Esophagus muscularis mucosa (tissue), 3 donors: ENCODE measurements around the gene USP35.

Experiments used
- CTCF ChIP-seq, 3 experiments: fragments of 200-600 bp in 2 of 3; fragments of 450-650 bp in 1 of 3; sonication (generic) in 2 of 3; IDR thresholded peaks; one replicate each; pipeline ENCODE4 v1.5.1; 2017 to 2019; ENCODE audit warnings: antibody characterized with exemption in 3 of 3, mild to moderate bottlenecking in 2 of 3, moderate library complexity in 1 of 3
- POLR2A ChIP-seq: fragments of 450-650 bp; IDR thresholded peaks from one replicate; pipeline ENCODE4 v1.6.1; 2017; ENCODE audit warnings: antibody characterized with exemption, moderate library complexity, mild to moderate bottlenecking, low read depth

DNA sequence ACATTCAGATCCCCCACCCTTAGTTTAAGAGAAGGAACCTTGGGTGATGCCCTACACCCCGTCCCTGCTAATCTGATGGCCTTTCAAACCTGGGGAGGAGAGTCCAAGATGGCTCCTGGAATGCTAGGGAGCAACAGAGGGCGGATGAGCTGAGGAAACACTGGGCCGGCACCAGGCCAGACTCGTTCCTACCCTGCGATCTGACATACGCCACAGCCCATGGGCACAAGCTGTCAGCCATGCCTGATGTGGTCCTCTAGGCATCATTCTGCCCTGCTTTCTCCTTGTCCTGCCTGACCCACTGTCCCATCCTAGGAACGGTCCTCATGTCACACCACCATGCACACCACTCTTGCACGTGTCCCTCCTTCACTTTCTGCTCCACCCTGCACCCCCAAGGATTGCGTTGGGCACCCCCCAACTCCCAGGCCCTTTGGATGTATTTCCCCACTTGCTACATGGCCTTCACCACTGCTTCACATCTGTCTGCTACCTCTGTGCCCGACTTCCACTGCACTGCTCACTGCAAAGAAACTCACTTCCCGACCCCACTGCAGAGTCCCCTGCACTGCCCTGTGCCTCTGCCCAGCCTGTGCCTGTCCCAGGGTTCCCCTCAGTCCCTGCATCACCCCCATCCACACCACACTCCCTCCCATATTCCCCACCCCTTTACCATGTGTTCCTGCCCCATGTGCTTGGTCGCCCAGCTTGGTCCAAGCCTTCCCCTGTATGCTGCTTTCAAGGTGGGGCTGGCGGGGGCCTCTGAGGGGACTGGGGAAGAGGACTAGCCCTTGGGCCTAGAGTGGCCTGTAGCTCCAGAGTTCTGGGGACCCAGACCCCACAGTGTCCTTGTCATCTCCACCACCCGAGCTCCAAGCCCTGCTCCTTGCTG lies 29.2 kb downstream of the USP35 start:
- no peak for TF ChIP-seq CTCF (IDR thresholded peaks at IDR 0.05)
- no peak for TF ChIP-seq POLR2A
